SK-N-SH treated with all-trans-retinoic acid at 6 μM for 48 hours (cell line): Measurements from ENCODE around the gene BICC1.

Experiments used
- ARNTL ChIP-seq: fragments of 450-650 bp; formaldehyde crosslinking; IDR thresholded peaks from 2 replicates; pipeline ENCODE4 v1.5.0; 2020; ENCODE audit warnings: low read depth, mild to moderate bottlenecking, moderate library complexity, borderline replicate concordance
- GLIS3 ChIP-seq: fragments of 250-450 bp; sonication (Bioruptor Pico); IDR thresholded peaks from 2 replicates; pipeline ENCODE4 v1.5.0; 2020; ENCODE audit warnings: mild to moderate bottlenecking, moderate library complexity
- RARB ChIP-seq: fragments of 250-450 bp; sonication (Bioruptor Pico); IDR thresholded peaks from 2 replicates; pipeline ENCODE4 v1.8.0; 2021; ENCODE audit warnings: mild to moderate bottlenecking, moderate library complexity
- SNAI2 ChIP-seq: fragments of 250-450 bp; sonication (Bioruptor Pico); IDR thresholded peaks from 2 replicates; pipeline ENCODE4 v1.5.0; 2020; ENCODE audit warnings: mild to moderate bottlenecking, moderate library complexity
- ZC3H10 ChIP-seq: fragments of 250-450 bp; sonication (Bioruptor Pico); IDR thresholded peaks from 2 replicates; pipeline ENCODE4 v1.5.1; 2021; ENCODE audit warnings: mild to moderate bottlenecking, moderate library complexity
- ZFP30 ChIP-seq: fragments of 450-650 bp; formaldehyde crosslinking; IDR thresholded peaks from 2 replicates; pipeline ENCODE4 v1.5.0; 2022; ENCODE audit warnings: mild to moderate bottlenecking, moderate library complexity
- ZNF70 ChIP-seq: fragments of 450-650 bp; formaldehyde crosslinking; IDR thresholded peaks from 2 replicates; pipeline ENCODE4 v1.5.0; 2020; ENCODE audit warnings: mild to moderate bottlenecking, moderate library complexity
- TF ChIP-seq, protein P1 (sequence below): fragments of 250-450 bp; sonication (Bioruptor Pico); IDR thresholded peaks from 2 replicates; pipeline ENCODE4 v1.8.0; 2020; ENCODE audit warnings: mild to moderate bottlenecking, moderate library complexity, borderline replicate concordance

- no peak for TF ChIP-seq SNAI2
- no peak for TF ChIP-seq ZFP30 (CRISPR knock-in tag)
- no peak for TF ChIP-seq RARB (CRISPR knock-in tag)
- TF ChIP-seq ZC3H10: no peak
- no peak for TF ChIP-seq ZNF70
- TF ChIP-seq, protein P1, sequence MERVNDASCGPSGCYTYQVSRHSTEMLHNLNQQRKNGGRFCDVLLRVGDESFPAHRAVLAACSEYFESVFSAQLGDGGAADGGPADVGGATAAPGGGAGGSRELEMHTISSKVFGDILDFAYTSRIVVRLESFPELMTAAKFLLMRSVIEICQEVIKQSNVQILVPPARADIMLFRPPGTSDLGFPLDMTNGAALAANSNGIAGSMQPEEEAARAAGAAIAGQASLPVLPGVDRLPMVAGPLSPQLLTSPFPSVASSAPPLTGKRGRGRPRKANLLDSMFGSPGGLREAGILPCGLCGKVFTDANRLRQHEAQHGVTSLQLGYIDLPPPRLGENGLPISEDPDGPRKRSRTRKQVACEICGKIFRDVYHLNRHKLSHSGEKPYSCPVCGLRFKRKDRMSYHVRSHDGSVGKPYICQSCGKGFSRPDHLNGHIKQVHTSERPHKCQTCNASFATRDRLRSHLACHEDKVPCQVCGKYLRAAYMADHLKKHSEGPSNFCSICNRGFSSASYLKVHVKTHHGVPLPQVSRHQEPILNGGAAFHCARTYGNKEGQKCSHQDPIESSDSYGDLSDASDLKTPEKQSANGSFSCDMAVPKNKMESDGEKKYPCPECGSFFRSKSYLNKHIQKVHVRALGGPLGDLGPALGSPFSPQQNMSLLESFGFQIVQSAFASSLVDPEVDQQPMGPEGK (CRISPR knock-in tag): no peak
- no peak for TF ChIP-seq ARNTL (CRISPR knock-in tag)
- no peak for TF ChIP-seq GLIS3 (CRISPR knock-in tag)
Observed at GRCh38 chr10:58486821-58487220, 25.9 kb upstream of the BICC1 start.
